ENCODE data around the gene EXOSC7. TPM values are rescaled to one million over a fixed set of nuclear protein-coding genes. Genes with fewer than 3 reads are reported as not detected.

The EXOSC7 gene
- total and polyA plus RNA-seq, 2 of the 4 experiments (the other 2 are of a cell fraction): 61.6 to 62.2 TPM

DNA sequence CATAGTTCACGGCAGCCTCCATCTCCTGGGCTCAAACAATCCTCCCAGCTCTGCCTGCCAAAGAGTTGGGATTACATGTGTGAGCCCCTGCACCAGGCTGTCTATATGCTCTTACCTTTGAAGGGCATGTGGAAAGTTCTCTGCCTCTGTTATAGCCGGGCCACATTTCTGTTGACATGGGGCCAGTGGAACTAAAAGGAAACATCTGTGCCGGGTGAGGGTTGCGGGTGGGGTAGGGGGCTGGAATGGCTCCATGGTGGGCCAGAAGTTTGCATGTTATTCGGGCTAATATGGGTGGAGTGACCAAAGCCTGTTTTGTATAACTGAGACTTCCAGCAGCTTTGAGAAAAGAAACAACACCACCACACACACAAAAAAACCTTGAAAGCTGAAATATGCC, 41.8 kb downstream of the EXOSC7 start:
- dilution Hi-C loops (cut with HindIII; ENCODE audit: low sequenced_read_pairs, unreplicated experiment): no loop called here
- H2AK9ac ChIP-seq (replicated peaks; ENCODE audit: low read depth, low read length, poor library complexity): no peak overlapping the region
- no peak overlapping the region for H2BK20ac ChIP-seq (ENCODE audit: low read depth, low read length)
- H4K8ac ChIP-seq (ENCODE audit: low read depth in 2 of 2, low read length in 2 of 2): no peak overlapping the region
- ChIA-PET CTCF (no interaction called here), POLR2A (ENCODE audit: unreplicated experiment) (no interaction called here)
- no peak overlapping the region for H4K91ac ChIP-seq (ENCODE audit: insufficient read depth, low read depth, low read length)
- H3K9me3 ChIP-seq (ENCODE audit: control insufficient read depth, insufficient read depth, low read length): no peaks in the 10 kb centered on the region
- H3K56ac ChIP-seq (ENCODE audit: extremely low read depth, insufficient read depth, low read length): no peak overlapping the region
- intact Hi-C loops (cut with micrococcal nuclease): no loop called here
- H3K27ac ChIP-seq (ENCODE audit: insufficient read depth, low read length): no peak overlapping the region
- DNase-seq: no peak
- H2BK5ac ChIP-seq (ENCODE audit: low read depth, low read length, poor library complexity, severe bottlenecking): no peak overlapping the region
- no peak overlapping the region for H3K18ac ChIP-seq (ENCODE audit: low read depth, low read length)
- H3K14ac ChIP-seq (replicated peaks; ENCODE audit: low read depth, low read length): no peak overlapping the region
- no peaks in the 10 kb centered on the region for H3K36me3 ChIP-seq (ENCODE audit: control insufficient read depth, insufficient read depth, low read length)
- no peak overlapping the region for H3K4me2 ChIP-seq (ENCODE audit: low read depth, low read length)
- H2AK5ac ChIP-seq (ENCODE audit: low read depth, low read length): no peak overlapping the region
- peaks cover 0 to 11% of the 10 kb centered on the region in 2 experiments; a peak in 1 of 4 replicates for H3K79me1 ChIP-seq (ENCODE audit: low read depth in 1 of 2, low read length in 2 of 2)
- H3K27me3 ChIP-seq (ENCODE audit: control insufficient read depth, insufficient read depth, low read length): no peaks in the 10 kb centered on the region
- no peak overlapping the region for H3K4ac ChIP-seq (ENCODE audit: low read depth, low read length)
- H3K9me1 ChIP-seq (ENCODE audit: insufficient read depth, low read length): peaks cover 9% of the 10 kb centered on the region; the same call in 1 of the 2 replicates
- in situ Hi-C loops (cut with MboI; ENCODE audit: low sequenced_read_pairs): no loop called here
- H2BK120ac ChIP-seq (ENCODE audit: low read depth, low read length): no peak overlapping the region
- no peak overlapping the region for H3K23ac ChIP-seq (ENCODE audit: low read depth, low read length)
- TF ChIP-seq BHLHE40 (IDR thresholded peaks at IDR 0.05; ENCODE audit: low read depth, low read length) (no peak), NFE2L2 (IDR thresholded peaks at IDR 0.05; ENCODE audit: low read depth, low read length) (no peak), RAD21 (IDR thresholded peaks at IDR 0.05; ENCODE audit: low read length) (no peak), CTCF (conservative IDR thresholded peaks at IDR 0.05; ENCODE audit: low read depth, low read length) (no peak), RCOR1 (IDR thresholded peaks at IDR 0.05; ENCODE audit: insufficient replicate concordance, low read length) (no peak)
- TF ChIP-seq, protein P1, sequence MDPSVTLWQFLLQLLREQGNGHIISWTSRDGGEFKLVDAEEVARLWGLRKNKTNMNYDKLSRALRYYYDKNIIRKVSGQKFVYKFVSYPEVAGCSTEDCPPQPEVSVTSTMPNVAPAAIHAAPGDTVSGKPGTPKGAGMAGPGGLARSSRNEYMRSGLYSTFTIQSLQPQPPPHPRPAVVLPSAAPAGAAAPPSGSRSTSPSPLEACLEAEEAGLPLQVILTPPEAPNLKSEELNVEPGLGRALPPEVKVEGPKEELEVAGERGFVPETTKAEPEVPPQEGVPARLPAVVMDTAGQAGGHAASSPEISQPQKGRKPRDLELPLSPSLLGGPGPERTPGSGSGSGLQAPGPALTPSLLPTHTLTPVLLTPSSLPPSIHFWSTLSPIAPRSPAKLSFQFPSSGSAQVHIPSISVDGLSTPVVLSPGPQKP (IDR thresholded peaks at IDR 0.05; ENCODE audit: borderline replicate concordance, low read depth, low read length): no peak
- H4K20me1 ChIP-seq (ENCODE audit: insufficient read depth, low read length): no peaks in the 10 kb centered on the region
- no TSS peak for BruUV-seq (replicated peaks)
- ATAC-seq (ENCODE audit: low read depth): no peak
- no peak overlapping the region for H2AFZ ChIP-seq (replicated peaks; ENCODE audit: low read length, poor library complexity)
- no peaks in the 10 kb centered on the region for H3K4me1 ChIP-seq (ENCODE audit: control insufficient read depth, insufficient read depth, low read length)
- 0% methylated on average over 1 of the region's 5 CpGs; no CpG with 5 or more reads in 1 of the 2 experiments for WGBS, 2 experiments (ENCODE audit: extremely low coverage in 2 of 2, insufficient read length in 1 of 2)
- H3K4me3 ChIP-seq (ENCODE audit: insufficient read depth, low read depth, low read length): no peak overlapping the region
- H4K5ac ChIP-seq (ENCODE audit: low read depth, low read length): no peak overlapping the region
- H2BK15ac ChIP-seq (ENCODE audit: low read depth, low read length): no peak overlapping the region
- no peak overlapping the region for H3K9ac ChIP-seq (ENCODE audit: low read depth, low read length)

Data from IMR-90 (cell line).